GM21576 (cell line): ENCODE data around the gene SH2B3.
A peak's percentile ranks its signal among the peaks of the same experiment; 100 is the strongest.
"Not testable (repeated sequence)": the region's sequence is repeated elsewhere in the genome, so short reads cannot be mapped to it uniquely, and the experiment has no call there.

ENCODE experiments used
- ATAC-seq: cut with Tn5 transposase; IDR thresholded peaks from one replicate; pipeline ENCODE4 v1.9.1; 2021; ENCODE audit warnings: mild to moderate bottlenecking, moderate library complexity; ENCODE audit not compliant: unreplicated experiment

SH2B3 gene

DNA sequence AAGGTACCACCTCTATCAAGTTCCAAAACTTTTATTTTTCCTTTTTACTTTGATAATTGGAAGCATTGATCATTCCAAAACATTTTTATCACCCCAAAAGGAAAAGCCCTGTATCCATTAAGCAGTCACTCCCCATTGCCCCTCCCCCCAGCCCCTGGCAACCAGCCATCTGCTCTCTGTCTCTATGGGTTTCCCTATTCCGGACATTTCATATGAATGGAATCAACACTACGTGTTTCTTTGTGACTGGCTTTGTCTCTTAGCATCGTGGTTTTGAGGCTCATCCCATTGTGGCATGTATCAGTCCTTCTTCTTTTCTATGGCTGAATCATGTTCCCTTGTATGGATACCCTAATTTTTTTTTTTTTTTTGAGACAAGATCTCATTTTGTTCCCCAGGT lies 18.8 kb upstream of the SH2B3 start:
- ATAC-seq: no peak

- no peak for ATAC-seq
Observed at GRCh38 chr12:111387747-111388323, 17.9 kb upstream of the SH2B3 start.

GRCh38 chr12:111389635-111390034 lies 16.1 kb upstream of the SH2B3 start:
- no peak for ATAC-seq

- ATAC-seq: no peak
Observed at GRCh38 chr12:111390910-111391309, 14.8 kb upstream of the SH2B3 start.

DNA sequence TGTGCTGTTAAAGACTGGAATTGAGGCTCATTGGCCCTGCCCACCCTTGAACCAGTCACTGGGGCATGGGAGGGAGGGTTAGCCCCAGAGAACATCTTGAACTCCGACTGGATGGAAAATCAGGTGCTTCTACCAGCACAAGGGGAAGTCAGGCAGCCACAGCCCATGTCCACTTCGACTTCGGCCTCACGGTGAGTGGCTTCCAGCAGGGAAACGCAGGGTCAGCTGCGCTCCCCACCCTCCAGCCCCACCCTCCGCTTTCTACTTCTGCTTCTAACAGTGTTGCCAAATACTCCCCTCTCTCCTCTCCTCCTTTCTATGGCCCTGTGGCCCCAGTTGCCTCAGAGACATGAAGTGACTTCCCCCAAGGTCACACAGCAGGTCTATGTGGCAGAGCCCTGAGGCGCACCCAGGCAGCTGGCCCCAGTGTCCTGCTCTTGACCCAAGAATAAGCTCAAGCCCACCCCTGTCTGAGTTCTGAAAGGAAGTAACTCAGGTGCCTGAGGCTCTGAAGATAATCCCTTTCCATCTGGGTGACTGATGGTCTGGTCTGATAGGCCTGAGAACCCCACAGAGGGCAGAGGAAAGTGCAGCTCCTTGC lies 11.9 kb upstream of the SH2B3 start:
- ATAC-seq: no peak

DNA sequence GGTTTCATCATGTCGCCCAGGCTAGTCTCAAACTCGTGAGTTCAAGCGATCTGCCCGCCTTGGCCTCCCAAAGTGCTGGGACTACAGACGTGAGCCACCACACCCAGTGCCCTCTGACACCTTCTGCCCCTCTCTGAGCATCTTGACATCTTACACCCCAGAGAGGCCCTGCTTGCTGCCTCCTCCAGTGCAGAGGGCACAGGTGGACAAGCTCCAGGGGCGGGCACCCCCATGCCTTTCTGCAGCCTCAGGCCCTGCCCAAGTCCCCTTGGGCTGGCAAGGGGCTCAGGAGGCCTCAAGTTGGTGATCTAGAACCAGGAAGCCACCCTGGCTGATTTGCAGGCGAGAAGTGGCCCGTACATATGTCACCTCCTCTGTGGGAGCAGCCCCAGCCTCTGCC lies 11.2 kb upstream of the SH2B3 start:
- ATAC-seq: no peak

- ATAC-seq: no peak
Observed at GRCh38 chr12:111395336-111396187, 10.2 kb upstream of the SH2B3 start.

GRCh38 chr12:111396271-111396670 lies 9.5 kb upstream of the SH2B3 start:
- not testable (repeated sequence) for ATAC-seq

DNA sequence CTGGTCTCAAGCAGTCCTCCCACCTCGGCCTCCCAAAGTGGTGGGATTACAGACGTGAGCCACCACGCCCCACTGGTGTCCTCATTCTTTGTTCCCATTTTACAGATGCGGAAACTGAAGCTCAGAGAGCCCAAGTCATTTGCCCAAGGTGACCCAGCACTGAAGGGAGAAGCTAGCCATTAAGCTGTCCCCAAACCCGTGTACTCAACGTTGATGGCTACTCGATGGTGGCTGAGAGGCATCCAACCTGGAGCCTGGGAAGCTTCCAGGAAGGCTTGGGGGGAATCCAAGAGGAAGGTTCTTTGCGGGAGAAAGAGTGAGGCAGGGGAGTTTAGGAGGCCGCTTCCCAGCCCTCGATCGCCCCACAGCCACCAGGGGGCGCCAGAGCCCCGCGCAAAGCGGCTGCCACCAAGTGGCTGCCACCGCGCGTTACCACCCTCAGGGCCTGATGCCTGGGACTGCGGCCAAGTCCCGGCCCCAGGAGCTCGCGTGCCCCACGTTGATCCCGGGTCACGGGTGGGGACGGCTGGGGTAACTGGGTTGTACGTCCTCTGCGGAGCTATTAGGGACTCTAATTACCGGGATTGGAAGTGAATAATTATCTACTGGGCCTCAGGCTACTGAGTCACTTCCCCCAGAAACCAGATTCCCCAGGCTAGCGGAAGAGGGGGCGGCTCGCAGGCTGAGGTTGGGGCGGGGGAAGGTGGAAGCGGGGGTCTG lies 8.8 kb upstream of the SH2B3 start:
- no peak for ATAC-seq

GRCh38 chr12:111398530-111398929 lies 7.2 kb upstream of the SH2B3 start:
- ATAC-seq: no peak

- ATAC-seq: not testable (repeated sequence)
Observed at GRCh38 chr12:111399741-111400404, 5.8 kb upstream of the SH2B3 start.

DNA sequence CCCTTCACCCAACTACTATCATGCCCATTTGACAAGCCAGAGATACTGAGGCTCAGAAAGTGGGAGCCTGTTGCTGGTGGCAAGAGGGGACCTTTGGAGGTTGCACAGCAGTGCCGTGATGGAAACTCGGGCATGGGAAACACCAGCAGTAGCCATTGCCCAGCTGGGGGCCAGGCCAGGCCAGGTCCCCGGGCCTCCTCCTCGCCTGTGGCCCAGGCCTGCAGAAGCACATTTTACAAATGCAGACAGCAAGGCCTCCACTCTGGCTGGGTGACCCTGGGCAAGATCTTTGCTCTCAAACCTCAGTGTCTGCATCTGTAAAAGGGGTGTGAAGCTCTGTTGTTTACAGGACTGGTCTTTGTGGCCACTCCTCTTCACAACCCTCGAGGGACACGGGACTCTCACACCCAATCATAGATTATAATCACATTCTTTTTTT lies 4.5 kb upstream of the SH2B3 start:
- ATAC-seq: no peak

DNA sequence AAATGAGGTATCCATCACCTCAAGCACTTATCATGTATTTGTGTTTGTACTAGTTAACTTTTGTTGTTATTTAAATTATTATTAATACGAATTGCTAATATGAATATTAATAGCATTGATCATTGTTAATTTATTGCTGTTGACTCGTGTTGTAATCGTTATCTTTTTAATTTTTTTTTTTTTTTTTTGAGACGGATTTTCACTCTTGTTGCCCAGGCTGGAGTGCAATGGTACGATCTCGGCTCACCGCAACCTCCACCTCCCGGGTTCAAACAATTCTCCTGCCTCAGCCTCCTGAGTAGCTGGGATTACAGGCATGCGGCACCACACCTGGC lies 3.3 kb upstream of the SH2B3 start:
- not testable (repeated sequence) for ATAC-seq

DNA sequence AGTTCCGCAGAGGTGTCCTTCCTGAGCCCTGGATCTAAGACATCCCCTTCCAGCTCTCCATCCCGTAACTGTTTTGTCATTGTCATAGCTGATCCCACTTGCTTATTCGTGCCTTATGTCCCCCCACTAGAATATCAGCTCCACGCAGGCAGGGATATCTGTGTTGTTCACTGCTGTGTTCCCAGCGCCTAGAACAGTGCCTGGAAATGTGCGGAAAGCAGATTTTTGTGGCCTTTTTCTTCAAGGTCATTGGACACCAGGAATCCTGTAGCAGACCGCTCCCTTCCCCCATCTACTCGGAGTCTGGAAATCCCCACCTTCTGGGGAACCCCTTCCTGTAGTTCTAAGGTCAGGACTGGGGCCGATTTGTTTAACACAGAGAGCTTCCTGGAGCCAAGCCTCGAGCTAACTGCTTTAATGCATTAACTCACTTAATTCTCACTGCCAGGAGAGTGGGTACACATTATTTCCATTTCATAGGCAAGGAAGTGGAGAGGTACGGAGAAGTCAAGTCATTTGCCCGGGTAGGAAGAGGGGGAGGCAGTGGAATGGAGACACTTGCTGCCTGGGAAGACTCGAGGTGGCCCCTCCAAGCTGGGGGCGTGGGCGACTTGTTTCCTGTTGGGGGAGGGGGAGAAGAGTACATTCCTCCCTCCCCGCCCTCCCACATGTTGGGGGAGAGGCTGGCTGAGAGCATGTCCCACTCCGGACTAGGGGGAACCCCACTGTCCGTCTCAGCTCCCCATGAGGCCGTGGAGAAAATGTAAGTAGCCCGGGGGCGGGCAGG lies 1.2 kb upstream of the SH2B3 start:
- ATAC-seq: peak; percentile 9

DNA sequence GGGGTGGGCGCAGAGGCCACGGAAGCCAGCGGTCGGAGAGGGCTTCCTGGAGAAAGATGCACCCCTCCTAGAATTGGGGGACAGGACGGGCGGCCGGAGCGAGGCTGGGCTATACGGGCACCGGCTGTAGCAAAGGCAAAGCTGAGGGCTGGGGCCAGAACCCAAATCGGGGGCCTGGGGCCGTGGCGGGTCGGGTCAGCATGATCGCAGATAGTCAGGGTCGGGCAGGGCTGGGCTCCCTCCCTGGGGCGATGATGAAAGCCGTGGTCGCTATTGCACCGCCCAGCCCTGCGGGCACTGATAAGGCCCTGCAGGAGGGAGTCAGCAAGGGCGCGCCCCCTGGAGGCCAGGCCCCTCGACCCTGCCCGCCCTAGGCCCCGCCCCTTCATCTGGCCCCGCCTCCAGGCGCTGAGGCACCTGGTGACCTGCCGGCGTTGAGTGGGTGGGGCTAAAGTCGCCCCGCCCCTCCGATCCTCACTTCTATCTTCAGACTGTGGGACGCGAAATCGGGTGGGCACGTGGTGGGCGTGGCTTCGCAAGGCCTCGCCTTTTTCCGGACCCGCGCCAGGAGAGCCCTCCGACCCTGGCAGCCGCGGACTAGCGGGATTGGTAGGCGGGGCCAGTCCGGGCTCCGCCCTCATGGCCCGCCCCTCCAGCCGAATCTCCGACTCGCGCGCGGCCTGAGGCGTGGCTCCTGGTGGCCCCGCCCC lies 419 bp upstream of the SH2B3 start:
- peak; percentile 46 for ATAC-seq

DNA sequence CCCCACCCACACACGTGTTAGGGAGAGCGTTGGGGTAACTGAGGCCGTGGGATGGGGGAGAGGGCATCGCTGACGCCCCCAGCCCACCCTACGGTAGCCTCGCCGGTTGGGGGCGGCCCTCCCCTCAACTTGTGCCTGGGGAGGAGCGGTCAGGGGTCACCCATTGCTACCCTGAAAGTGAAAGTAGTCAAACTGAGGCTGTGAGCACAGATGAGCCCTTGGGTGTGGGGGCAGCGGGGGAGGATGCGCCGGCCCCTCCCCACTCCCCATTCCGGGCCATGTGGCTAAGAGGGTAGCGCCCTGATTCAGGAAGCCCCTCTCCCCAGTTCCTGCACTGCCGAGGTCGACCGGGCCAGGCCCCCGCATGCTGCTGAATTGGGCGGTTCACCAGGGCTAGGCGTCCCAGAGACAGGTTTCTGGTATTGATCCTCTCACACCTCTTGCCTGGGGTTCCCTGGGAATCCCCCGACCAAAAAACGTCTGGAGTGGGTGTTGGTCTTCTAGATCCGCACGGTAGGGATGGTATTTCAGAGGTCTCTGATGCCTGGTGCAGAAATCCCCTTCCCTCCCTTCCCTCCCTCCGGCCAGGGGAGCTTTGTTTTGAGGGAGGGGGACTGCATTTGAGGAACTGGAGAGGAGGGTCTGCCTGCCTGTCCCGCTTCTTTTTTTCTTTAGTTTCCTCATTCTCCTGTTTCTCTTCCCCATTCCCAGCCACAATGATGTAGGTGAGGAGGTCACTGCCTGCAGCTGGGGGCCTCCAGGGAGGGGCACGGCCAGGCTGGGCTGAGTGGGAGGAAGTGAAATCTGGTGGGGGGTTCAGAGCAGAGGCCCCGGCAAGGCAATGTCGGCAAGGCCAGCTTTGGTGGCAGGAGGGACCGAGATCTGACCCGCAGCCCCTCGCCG lies 1.0 kb downstream of the SH2B3 start:
- no peak for ATAC-seq

GRCh38 chr12:111407377-111408115 lies 1.8 kb downstream of the SH2B3 start:
- ATAC-seq: no peak

- no peak for ATAC-seq
Observed at GRCh38 chr12:111408116-111408440, 2.4 kb downstream of the SH2B3 start.
